Urinary bladder (tissue), 4 donors: ENCODE results near the gene SBF2. TPM values are rescaled to one million over a fixed set of nuclear protein-coding genes. Genes with fewer than 3 reads are reported as not detected.

Experiments used
- DNase-seq: peaks from one replicate; pipeline ENCODE4 v3.0.0-alpha.2; 2015; ENCODE audit errors: extremely low spot score
- H3K27ac ChIP-seq: one replicate; pipeline ENCODE4 v1.5.1; 2013; ENCODE audit warnings: low read depth, mild to moderate bottlenecking, moderate library complexity
- H3K36me3 ChIP-seq: one replicate; pipeline ENCODE4 v1.6.1; 2013; ENCODE audit warnings: mild to moderate bottlenecking, moderate library complexity; ENCODE audit not compliant: insufficient read depth
- H3K4me1 ChIP-seq: one replicate; pipeline ENCODE4 v1.6.1; 2013; ENCODE audit warnings: mild to moderate bottlenecking, moderate library complexity; ENCODE audit not compliant: insufficient read depth
- H3K4me3 ChIP-seq: one replicate; pipeline ENCODE4 v1.5.1; 2013; ENCODE audit warnings: low read depth, low read length
- whole genome bisulfite sequencing: extraction: QIAGEN DNeasy Blood & Tissue Kit; methylation state at CpG from one replicate; pipeline ENCODE4 v1.1.7; 2013; 5-methylcytosine and 5-hydroxymethylcytosine counted together
- polyA plus RNA-seq: library from polyadenylated mRNA; stranded (reverse); fragments of 200-250 nt; gene quantifications from one replicate; pipeline ENCODE4 v1.2.3, GENCODE V29; 2013
- total RNA-seq: library from RNA; depleted of rRNA; stranded (reverse); fragments of >200 nt; gene quantifications from one replicate; pipeline ENCODE4 v1.2.3, GENCODE V29; 2014
- donor health status: healthy with polysubstance abuse.
- donor health status: healthy.

SBF2 gene
- total and polyA plus RNA-seq, 2 donors = 27.8 to 114 TPM

GRCh38 chr11:9893474-9893873, 400.5 kb downstream of the SBF2 start:
- H3K4me3 ChIP-seq = no peak overlapping the region
- WGBS = 75% methylated on average over 2 of the region's 2 CpGs
- no peak overlapping the region for H3K27ac ChIP-seq
- no peak for DNase-seq
- peaks cover 1% of the 10 kb centered on the region for H3K36me3 ChIP-seq
- H3K4me1 ChIP-seq = no peaks in the 10 kb centered on the region

GRCh38 chr11:9888938-9889337, 405.1 kb downstream of the SBF2 start:
- WGBS = 84% methylated on average over 1 of the region's 1 CpG
- Histone ChIP-seq H3K27ac (no peak overlapping the region), H3K4me3 (no peak overlapping the region), H3K36me3 (no peaks in the 10 kb centered on the region), H3K4me1 (no peaks in the 10 kb centered on the region)
- DNase-seq = no peak

GRCh38 chr11:9887472-9887871, 406.5 kb downstream of the SBF2 start:
- no peak overlapping the region for H3K27ac ChIP-seq
- DNase-seq = no peak
- no peaks in the 10 kb centered on the region for H3K36me3 ChIP-seq
- no peaks in the 10 kb centered on the region for H3K4me1 ChIP-seq
- no peak overlapping the region for H3K4me3 ChIP-seq
- 57% methylated on average over 2 of the region's 2 CpGs for WGBS

GRCh38 chr11:9886595-9886994, 407.4 kb downstream of the SBF2 start:
- Histone ChIP-seq H3K36me3 (no peaks in the 10 kb centered on the region), H3K4me1 (peaks cover 1% of the 10 kb centered on the region), H3K27ac (no peak overlapping the region), H3K4me3 (no peak overlapping the region)
- DNase-seq = no peak
- WGBS = 93% methylated on average over 5 of the region's 5 CpGs

GRCh38 chr11:9884601-9885000, 409.4 kb downstream of the SBF2 start:
- Histone ChIP-seq H3K4me1 (peaks cover 1% of the 10 kb centered on the region), H3K27ac (no peak overlapping the region), H3K4me3 (no peak overlapping the region), H3K36me3 (no peaks in the 10 kb centered on the region)
- no peak for DNase-seq
- WGBS = 88% methylated on average over 2 of the region's 2 CpGs

- DNase-seq = no peak
- no peak overlapping the region for H3K27ac ChIP-seq
- no peak overlapping the region for H3K4me3 ChIP-seq
- peaks cover 1% of the 10 kb centered on the region for H3K4me1 ChIP-seq
- no peaks in the 10 kb centered on the region for H3K36me3 ChIP-seq
- 98% methylated on average over 2 of the region's 2 CpGs for WGBS
Observed at GRCh38 chr11:9880657-9881056, 413.4 kb downstream of the SBF2 start.

- Histone ChIP-seq H3K36me3 (no peaks in the 10 kb centered on the region), H3K4me1 (peaks cover 1% of the 10 kb centered on the region), H3K4me3 (no peak overlapping the region), H3K27ac (no peak overlapping the region)
- 71% methylated on average over 2 of the region's 2 CpGs for WGBS
- no peak for DNase-seq
Observed at GRCh38 chr11:9878936-9879335, 415.1 kb downstream of the SBF2 start.

- Histone ChIP-seq H3K36me3 (no peaks in the 10 kb centered on the region), H3K27ac (peak overlapping the region; percentile 48), H3K4me3 (no peak overlapping the region), H3K4me1 (no peaks in the 10 kb centered on the region)
- DNase-seq = no peak
- WGBS = 66% methylated on average over 5 of the region's 5 CpGs
Observed at GRCh38 chr11:9876331-9876730, 417.7 kb downstream of the SBF2 start.

GRCh38 chr11:9875862-9876261, 418.2 kb downstream of the SBF2 start:
- WGBS = 40% methylated on average over 6 of the region's 6 CpGs
- Histone ChIP-seq H3K4me3 (no peak overlapping the region), H3K36me3 (no peaks in the 10 kb centered on the region), H3K27ac (peak overlapping the region; percentile 48), H3K4me1 (no peaks in the 10 kb centered on the region)
- DNase-seq = no peak

- Histone ChIP-seq H3K36me3 (no peaks in the 10 kb centered on the region), H3K4me3 (no peak overlapping the region), H3K27ac (no peak overlapping the region), H3K4me1 (no peaks in the 10 kb centered on the region)
- 47% methylated on average over 1 of the region's 1 CpG for WGBS
- no peak for DNase-seq
Observed at GRCh38 chr11:9875399-9875798, 418.6 kb downstream of the SBF2 start.

- Histone ChIP-seq H3K4me1 (no peaks in the 10 kb centered on the region), H3K27ac (no peak overlapping the region), H3K4me3 (no peak overlapping the region), H3K36me3 (no peaks in the 10 kb centered on the region)
- DNase-seq = no peak
Observed at GRCh38 chr11:9874466-9874865, 419.6 kb downstream of the SBF2 start.

- no peak for DNase-seq
- H3K36me3 ChIP-seq = no peaks in the 10 kb centered on the region
- WGBS = 93% methylated on average over 3 of the region's 3 CpGs
- no peaks in the 10 kb centered on the region for H3K4me1 ChIP-seq
- no peak overlapping the region for H3K4me3 ChIP-seq
- no peak overlapping the region for H3K27ac ChIP-seq
Observed at GRCh38 chr11:9868641-9869040, 425.4 kb downstream of the SBF2 start.

- Histone ChIP-seq H3K27ac (no peak overlapping the region), H3K4me1 (no peaks in the 10 kb centered on the region), H3K36me3 (no peaks in the 10 kb centered on the region), H3K4me3 (no peak overlapping the region)
- 81% methylated on average over 2 of the region's 2 CpGs for WGBS
- DNase-seq = no peak
Observed at GRCh38 chr11:9862981-9863380, 431.0 kb downstream of the SBF2 start.

- no peak for DNase-seq
- Histone ChIP-seq H3K36me3 (no peaks in the 10 kb centered on the region), H3K4me3 (no peak overlapping the region), H3K4me1 (no peaks in the 10 kb centered on the region), H3K27ac (no peak overlapping the region)
- 80% methylated on average over 4 of the region's 4 CpGs for WGBS
Observed at GRCh38 chr11:9861860-9862725, 431.9 kb downstream of the SBF2 start.
